T-cell (primary cell): ENCODE results near the gene FKTN. TPM values are rescaled to one million over a fixed set of nuclear protein-coding genes. Genes with fewer than 3 reads are reported as not detected.

Experiments used
- ATAC-seq, 4 experiments: fragments of 200-7000 bp in 3 of 4; fragments of 150-1000 bp in 1 of 4; cut with Tn5 transposase; replicated peaks in 1 of 4; 1 replicate in 3 of 4; 2 replicates in 1 of 4; pipeline ENCODE4 v1.10.0; 2021; ENCODE audit warnings: moderate library complexity in 3 of 4, mild to moderate bottlenecking in 2 of 4, moderate number of reproducible peaks in 1 of 4
- CTCF ChIA-PET, 2 donors: fragments of 300-600 bp; sonication (Branson Sonifier 250); formaldehyde crosslinking; loops; one replicate each; lab custom pipeline; 2022; ENCODE audit warnings: antibody characterized with exemption in 2 of 2; lab: Charles Lee
- POLR2A ChIA-PET, 2 donors: fragments of 300-600 bp; sonication (Branson Sonifier 250); formaldehyde crosslinking; loops; one replicate each; lab custom pipeline; 2022; ENCODE audit warnings: antibody characterized with exemption in 2 of 2; lab: Charles Lee
- DNase-seq, 35 experiments: peaks; one replicate each; pipeline versions ENCODE4 v3.0.0 to v3.0.0-alpha.2; 2013 to 2023
- H3K27ac ChIP-seq: one replicate; pipeline ENCODE4 v1.5.1; 2013; ENCODE audit warnings: low read length
- H3K27me3 ChIP-seq, 2 experiments: replicated peaks in 1 of 2; 1 replicate in 1 of 2; 2 replicates in 1 of 2; pipeline versions ENCODE4 v1.6.1 to v1.7.0; 2013; ENCODE audit warnings: low read length in 1 of 2, mixed read lengths in 1 of 2; ENCODE audit not compliant: control insufficient read depth in 2 of 2, insufficient read depth in 2 of 2; ENCODE audit errors: extremely low read depth in 1 of 2
- H3K36me3 ChIP-seq, 2 donors: 1 replicate in 1 of 2; 2 replicates in 1 of 2; pipeline versions ENCODE4 v1.6.1 to v1.7.0; 2013; ENCODE audit warnings: low read length in 1 of 2; ENCODE audit not compliant: control insufficient read depth in 2 of 2, insufficient read depth in 1 of 2; ENCODE audit errors: extremely low read depth in 1 of 2
- H3K4me1 ChIP-seq, 2 experiments: 1 replicate in 1 of 2; 2 replicates in 1 of 2; pipeline versions ENCODE4 v1.6.1 to v1.7.0; 2013; ENCODE audit warnings: low read length in 2 of 2, mixed read lengths in 1 of 2; ENCODE audit not compliant: insufficient read depth in 2 of 2, control insufficient read depth in 1 of 2; ENCODE audit errors: extremely low read depth in 1 of 2
- H3K4me3 ChIP-seq, 2 donors: 1 replicate in 1 of 2; 2 replicates in 1 of 2; pipeline versions ENCODE4 v1.5.1 to v1.7.0; 2013; ENCODE audit warnings: mild to moderate bottlenecking in 2 of 2, low read length in 1 of 2, moderate library complexity in 1 of 2; ENCODE audit not compliant: control insufficient read depth in 1 of 2; ENCODE audit errors: extremely low read depth in 1 of 2
- H3K9me3 ChIP-seq: 2 replicates; pipeline ENCODE4 v1.7.0; 2013
- H3K27ac Mint-ChIP-seq, 2 donors: one replicate each; pipeline ENCODE4 v1.8.0; 2020 to 2021; ENCODE audit warnings: mild to moderate bottlenecking in 2 of 2, mixed read lengths in 2 of 2
- H3K27me3 Mint-ChIP-seq, 2 donors: one replicate each; pipeline ENCODE4 v1.8.0; 2021 to 2022; ENCODE audit warnings: mixed read lengths in 2 of 2
- H3K36me3 Mint-ChIP-seq: one replicate; pipeline ENCODE4 v1.8.0; 2021; ENCODE audit warnings: mixed read lengths
- H3K4me1 Mint-ChIP-seq, 3 donors: one replicate each; pipeline ENCODE4 v1.8.0; 2020 to 2022; ENCODE audit warnings: mixed read lengths in 3 of 3, mild to moderate bottlenecking in 1 of 3
- H3K4me3 Mint-ChIP-seq, 3 donors: one replicate each; pipeline ENCODE4 v1.8.0; 2020 to 2022; ENCODE audit warnings: mild to moderate bottlenecking in 3 of 3, mixed read lengths in 3 of 3, moderate library complexity in 3 of 3
- H3K9me3 Mint-ChIP-seq, 3 donors: one replicate each; pipeline ENCODE4 v1.8.0; 2020 to 2022; ENCODE audit warnings: mixed read lengths in 3 of 3
- WGBS: methylation state at CpG from one replicate; pipeline ENCODE4 v1.1.5; 2013; ENCODE audit warnings: missing lambda C conversion rate; ENCODE audit not compliant: insufficient coverage; 5-methylcytosine and 5-hydroxymethylcytosine counted together
- total RNA-seq, 35 experiments: library from RNA in 6 of 35; stranded (reverse) in 6 of 35; fragments of 120-200 nt in 1 of 35; gene quantifications; one replicate each; pipeline versions ENCODE4 v1.2.1 to v1.2.4 and lab custom pipeline; 2013 to 2026

FKTN gene
- total RNA-seq, 5 donors from 2014 or later (not counting 1 experiment from before 2014, with no cell fraction given): 7.4 to 12.5 (median 10.0) TPM

GRCh38 chr9:105621001-105621400, 63.1 kb downstream of the FKTN start:
- Mint-ChIP-seq H3K4me3 (no peak overlapping the region), H3K27me3 (no peaks in the 10 kb centered on the region), H3K9me3 (no peaks in the 10 kb centered on the region), H3K27ac (no peak overlapping the region), H3K36me3 (peaks cover 26% of the 10 kb centered on the region), H3K4me1 (no peaks in the 10 kb centered on the region)
- DNase-seq (no peak), ATAC-seq (no peak)
- Histone ChIP-seq H3K27me3 (no peaks in the 10 kb centered on the region), H3K27ac (no peak overlapping the region), H3K4me3 (no peak overlapping the region), H3K36me3 (peaks cover 0 to 10% of the 10 kb centered on the region in 2 donors), H3K4me1 (no peaks in the 10 kb centered on the region), H3K9me3 (no peaks in the 10 kb centered on the region)
- WGBS: no CpG with 5 or more reads among the region's 2 CpGs
- CTCF ChIA-PET: no interaction called here
- POLR2A ChIA-PET: interaction anchor here in 1 of 2 donors (0.6 kb wide), 1 partner anchor 97 kb away, joined by 3 read pairs; no protein-coding TSS in a partner anchor

- Mint-ChIP-seq H3K27ac (no peak overlapping the region), H3K27me3 (no peaks in the 10 kb centered on the region), H3K4me1 (no peaks in the 10 kb centered on the region), H3K9me3 (peaks cover 0 to 5% (median 0%) of the 10 kb centered on the region in 3 donors), H3K4me3 (no peak overlapping the region), H3K36me3 (peaks cover 55% of the 10 kb centered on the region)
- POLR2A ChIA-PET: interaction anchor here in 1 of 2 donors (0.7 kb wide), 1 partner anchor 12 kb away, joined by 3 read pairs; no protein-coding TSS in a partner anchor
- Histone ChIP-seq H3K4me3 (no peak overlapping the region), H3K36me3 (peaks cover 0 to 8% of the 10 kb centered on the region in 2 donors), H3K4me1 (no peaks in the 10 kb centered on the region), H3K27me3 (no peaks in the 10 kb centered on the region), H3K9me3 (no peaks in the 10 kb centered on the region), H3K27ac (no peak overlapping the region)
- WGBS: 80% methylated on average over 1 of the region's 1 CpG
- CTCF ChIA-PET: no interaction called here
- ATAC-seq (no peak), DNase-seq (no peak)
Measured at GRCh38 chr9:105625088-105625487, 67.2 kb downstream of the FKTN start.

- CTCF ChIA-PET: no interaction called here
- Mint-ChIP-seq H3K27ac (no peak overlapping the region), H3K36me3 (peaks cover 43% of the 10 kb centered on the region), H3K27me3 (no peaks in the 10 kb centered on the region), H3K4me1 (no peaks in the 10 kb centered on the region), H3K9me3 (peaks cover 0 to 5% (median 0%) of the 10 kb centered on the region in 3 donors), H3K4me3 (no peak overlapping the region)
- Histone ChIP-seq H3K27me3 (no peaks in the 10 kb centered on the region), H3K4me1 (no peaks in the 10 kb centered on the region), H3K9me3 (no peaks in the 10 kb centered on the region), H3K27ac (no peak overlapping the region), H3K36me3 (peaks cover 0 to 12% of the 10 kb centered on the region in 2 donors), H3K4me3 (no peak overlapping the region)
- ATAC-seq (no peak), DNase-seq (no peak)
- POLR2A ChIA-PET: no interaction called here
- WGBS: no CpG with 5 or more reads among the region's 1 CpG
Measured at GRCh38 chr9:105632807-105633206, 74.9 kb downstream of the FKTN start.

- no peaks in the 10 kb centered on the region for H3K4me1 ChIP-seq
- Mint-ChIP-seq H3K36me3 (peaks cover 40% of the 10 kb centered on the region), H3K27ac (no peak overlapping the region), H3K4me3 (no peak overlapping the region), H3K27me3 (no peaks in the 10 kb centered on the region), H3K4me1 (no peaks in the 10 kb centered on the region), H3K9me3 (peaks cover 0 to 5% (median 0%) of the 10 kb centered on the region in 3 donors)
- CTCF ChIA-PET: no interaction called here
- H3K4me3 ChIP-seq: no peak overlapping the region
- H3K27ac ChIP-seq: no peak overlapping the region
- POLR2A ChIA-PET: no interaction called here
- ATAC-seq: no peak
- WGBS: 100% methylated on average over 1 of the region's 3 CpGs
- no peaks in the 10 kb centered on the region for H3K27me3 ChIP-seq
- DNase-seq: no peak
- H3K9me3 ChIP-seq: no peaks in the 10 kb centered on the region
- H3K36me3 ChIP-seq: peaks cover 0 to 12% of the 10 kb centered on the region in 2 donors
Measured at GRCh38 chr9:105633411-105633810, 75.5 kb downstream of the FKTN start.

- Mint-ChIP-seq H3K4me3 (no peak overlapping the region), H3K36me3 (peaks cover 42% of the 10 kb centered on the region), H3K9me3 (no peaks in the 10 kb centered on the region), H3K27me3 (no peaks in the 10 kb centered on the region), H3K4me1 (no peaks in the 10 kb centered on the region), H3K27ac (no peak overlapping the region)
- Histone ChIP-seq H3K9me3 (no peaks in the 10 kb centered on the region), H3K27me3 (no peaks in the 10 kb centered on the region), H3K27ac (no peak overlapping the region), H3K4me1 (no peaks in the 10 kb centered on the region), H3K4me3 (no peak overlapping the region), H3K36me3 (peaks cover 0 to 15% of the 10 kb centered on the region in 2 donors)
- ChIA-PET POLR2A (no interaction called here), CTCF (no interaction called here)
- ATAC-seq: no peak
- WGBS: no CpG with 5 or more reads among the region's 1 CpG
- DNase-seq: no peak
Measured at GRCh38 chr9:105636331-105636730, 78.4 kb downstream of the FKTN start.

GRCh38 chr9:105637787-105638395, 80.0 kb downstream of the FKTN start:
- no peak for ATAC-seq
- no peak overlapping the region for H3K4me3 ChIP-seq
- POLR2A ChIA-PET: interaction anchor here in 1 of 2 donors (0.6 kb wide), 1 partner anchor 610 kb away, joined by 3 read pairs; no protein-coding TSS in a partner anchor
- Mint-ChIP-seq H3K4me1 (no peaks in the 10 kb centered on the region), H3K27me3 (no peaks in the 10 kb centered on the region), H3K9me3 (no peaks in the 10 kb centered on the region), H3K4me3 (no peak overlapping the region), H3K27ac (no peak overlapping the region), H3K36me3 (peaks cover 48% of the 10 kb centered on the region)
- H3K4me1 ChIP-seq: no peaks in the 10 kb centered on the region
- DNase-seq: no peak
- H3K36me3 ChIP-seq: peaks cover 0 to 15% of the 10 kb centered on the region in 2 donors
- no peaks in the 10 kb centered on the region for H3K27me3 ChIP-seq
- WGBS: 100% methylated on average over 2 of the region's 4 CpGs
- H3K9me3 ChIP-seq: no peaks in the 10 kb centered on the region
- no peak overlapping the region for H3K27ac ChIP-seq
- CTCF ChIA-PET: no interaction called here
